ENCODE measurements around the gene P4HA3. TPM values are rescaled to one million over a fixed set of nuclear protein-coding genes. Genes with fewer than 3 reads are reported as not detected.
"Not testable (repeated sequence)": the region's sequence is repeated elsewhere in the genome, so short reads cannot be mapped to it uniquely, and the experiment has no call there.

Gene P4HA3
- total RNA-seq, 6 experiments from 2014 or later, result 0.94 to 5.2 (median 1.1) TPM

- no peaks in the 10 kb centered on the region for H3K9me3 Mint-ChIP-seq
- no peaks in the 10 kb centered on the region for H3K27me3 Mint-ChIP-seq (ENCODE audit: insufficient read depth)
- H3K4me3 Mint-ChIP-seq, result no peak overlapping the region
- H3K4me1 Mint-ChIP-seq (ENCODE audit: low read depth), result peaks cover 14% of the 10 kb centered on the region
- no peak for TF ChIP-seq CTCF (IDR thresholded peaks at IDR 0.05)
- no peak for DNase-seq
- no peak overlapping the region for H3K27ac Mint-ChIP-seq
- H3K36me3 Mint-ChIP-seq (ENCODE audit: low read depth), result no peaks in the 10 kb centered on the region
Observed at GRCh38 chr11:74345420-74345819, 34.0 kb upstream of the P4HA3 start.

- no peak for DNase-seq
- TF ChIP-seq CTCF (IDR thresholded peaks at IDR 0.05), result no peak
- Mint-ChIP-seq H3K27ac (no peak overlapping the region), H3K4me1 (ENCODE audit: low read depth) (peaks cover 7% of the 10 kb centered on the region; the same call in 1 of the 2 replicates), H3K4me3 (no peak overlapping the region), H3K9me3 (no peaks in the 10 kb centered on the region), H3K27me3 (ENCODE audit: insufficient read depth) (no peaks in the 10 kb centered on the region), H3K36me3 (ENCODE audit: low read depth) (no peaks in the 10 kb centered on the region)
Observed at GRCh38 chr11:74341921-74342320, 30.5 kb upstream of the P4HA3 start.

- no peak overlapping the region for H3K27ac Mint-ChIP-seq
- no peak for TF ChIP-seq CTCF (IDR thresholded peaks at IDR 0.05)
- no peak for DNase-seq
- no peaks in the 10 kb centered on the region for H3K9me3 Mint-ChIP-seq
- H3K27me3 Mint-ChIP-seq (ENCODE audit: insufficient read depth), result peaks cover 2% of the 10 kb centered on the region; the same call in 1 of the 2 replicates
- H3K4me3 Mint-ChIP-seq, result no peak overlapping the region
- H3K4me1 Mint-ChIP-seq (ENCODE audit: low read depth), result no peaks in the 10 kb centered on the region
- H3K36me3 Mint-ChIP-seq (ENCODE audit: low read depth), result no peaks in the 10 kb centered on the region
Observed at GRCh38 chr11:74339619-74340018, 28.2 kb upstream of the P4HA3 start.

GRCh38 chr11:74338963-74339362, 27.5 kb upstream of the P4HA3 start:
- H3K4me3 Mint-ChIP-seq, result no peak overlapping the region
- H3K27ac Mint-ChIP-seq, result no peak overlapping the region
- peaks cover 2% of the 10 kb centered on the region; the same call in 1 of the 2 replicates for H3K27me3 Mint-ChIP-seq (ENCODE audit: insufficient read depth)
- DNase-seq, result no peak
- no peaks in the 10 kb centered on the region for H3K36me3 Mint-ChIP-seq (ENCODE audit: low read depth)
- no peaks in the 10 kb centered on the region for H3K4me1 Mint-ChIP-seq (ENCODE audit: low read depth)
- H3K9me3 Mint-ChIP-seq, result no peaks in the 10 kb centered on the region
- TF ChIP-seq CTCF (IDR thresholded peaks at IDR 0.05), result no peak

- H3K9me3 Mint-ChIP-seq, result no peaks in the 10 kb centered on the region
- no peak for TF ChIP-seq CTCF (IDR thresholded peaks at IDR 0.05)
- no peaks in the 10 kb centered on the region for H3K36me3 Mint-ChIP-seq (ENCODE audit: low read depth)
- H3K27ac Mint-ChIP-seq, result no peak overlapping the region
- H3K4me1 Mint-ChIP-seq (ENCODE audit: low read depth), result peaks cover 26% of the 10 kb centered on the region
- peaks cover 2% of the 10 kb centered on the region; the same call in 1 of the 2 replicates for H3K27me3 Mint-ChIP-seq (ENCODE audit: insufficient read depth)
- no peak overlapping the region for H3K4me3 Mint-ChIP-seq
- DNase-seq, result no peak
Observed at GRCh38 chr11:74333193-74333592, 21.8 kb upstream of the P4HA3 start.

- no peak for TF ChIP-seq CTCF (IDR thresholded peaks at IDR 0.05)
- H3K27me3 Mint-ChIP-seq (ENCODE audit: insufficient read depth), result peaks cover 2% of the 10 kb centered on the region; the same call in 1 of the 2 replicates
- no peak overlapping the region for H3K27ac Mint-ChIP-seq
- no peak overlapping the region for H3K4me3 Mint-ChIP-seq
- H3K9me3 Mint-ChIP-seq, result no peaks in the 10 kb centered on the region
- peaks cover 26% of the 10 kb centered on the region for H3K4me1 Mint-ChIP-seq (ENCODE audit: low read depth)
- DNase-seq, result no peak
- no peaks in the 10 kb centered on the region for H3K36me3 Mint-ChIP-seq (ENCODE audit: low read depth)
Observed at GRCh38 chr11:74332291-74332690, 20.9 kb upstream of the P4HA3 start.

- not testable (repeated sequence) for H3K27ac Mint-ChIP-seq; H3K36me3 Mint-ChIP-seq (ENCODE audit: low read depth)
Observed at GRCh38 chr11:74331000-74331399, 19.6 kb upstream of the P4HA3 start.

More at GRCh38 chr11:74331000-74331399, 19.6 kb upstream of the P4HA3 start:
- peaks cover 34% of the 10 kb centered on the region for H3K4me1 Mint-ChIP-seq (ENCODE audit: low read depth)
- H3K27me3 Mint-ChIP-seq (ENCODE audit: insufficient read depth); H3K4me3 Mint-ChIP-seq; DNase-seq; H3K9me3 Mint-ChIP-seq: not testable (repeated sequence)
